HG03064 (cell line): Measurements from ENCODE around the gene SMYD4.
A peak's percentile ranks its signal among the peaks of the same experiment; 100 is the strongest.
"Not testable (repeated sequence)": the region's sequence is repeated elsewhere in the genome, so short reads cannot be mapped to it uniquely, and the experiment has no call there.

Experiments used
- ATAC-seq: cut with Tn5 transposase; IDR thresholded peaks from one replicate; pipeline ENCODE4 v1.9.1; 2021; ENCODE audit warnings: low read depth; ENCODE audit not compliant: unreplicated experiment

SMYD4 gene, protein sequence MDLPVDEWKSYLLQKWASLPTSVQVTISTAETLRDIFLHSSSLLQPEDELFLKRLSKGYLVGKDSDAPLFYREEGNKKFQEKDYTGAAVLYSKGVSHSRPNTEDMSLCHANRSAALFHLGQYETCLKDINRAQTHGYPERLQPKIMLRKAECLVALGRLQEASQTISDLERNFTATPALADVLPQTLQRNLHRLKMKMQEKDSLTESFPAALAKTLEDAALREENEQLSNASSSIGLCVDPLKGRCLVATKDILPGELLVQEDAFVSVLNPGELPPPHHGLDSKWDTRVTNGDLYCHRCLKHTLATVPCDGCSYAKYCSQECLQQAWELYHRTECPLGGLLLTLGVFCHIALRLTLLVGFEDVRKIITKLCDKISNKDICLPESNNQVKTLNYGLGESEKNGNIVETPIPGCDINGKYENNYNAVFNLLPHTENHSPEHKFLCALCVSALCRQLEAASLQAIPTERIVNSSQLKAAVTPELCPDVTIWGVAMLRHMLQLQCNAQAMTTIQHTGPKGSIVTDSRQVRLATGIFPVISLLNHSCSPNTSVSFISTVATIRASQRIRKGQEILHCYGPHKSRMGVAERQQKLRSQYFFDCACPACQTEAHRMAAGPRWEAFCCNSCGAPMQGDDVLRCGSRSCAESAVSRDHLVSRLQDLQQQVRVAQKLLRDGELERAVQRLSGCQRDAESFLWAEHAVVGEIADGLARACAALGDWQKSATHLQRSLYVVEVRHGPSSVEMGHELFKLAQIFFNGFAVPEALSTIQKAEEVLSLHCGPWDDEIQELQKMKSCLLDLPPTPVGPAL

DNA sequence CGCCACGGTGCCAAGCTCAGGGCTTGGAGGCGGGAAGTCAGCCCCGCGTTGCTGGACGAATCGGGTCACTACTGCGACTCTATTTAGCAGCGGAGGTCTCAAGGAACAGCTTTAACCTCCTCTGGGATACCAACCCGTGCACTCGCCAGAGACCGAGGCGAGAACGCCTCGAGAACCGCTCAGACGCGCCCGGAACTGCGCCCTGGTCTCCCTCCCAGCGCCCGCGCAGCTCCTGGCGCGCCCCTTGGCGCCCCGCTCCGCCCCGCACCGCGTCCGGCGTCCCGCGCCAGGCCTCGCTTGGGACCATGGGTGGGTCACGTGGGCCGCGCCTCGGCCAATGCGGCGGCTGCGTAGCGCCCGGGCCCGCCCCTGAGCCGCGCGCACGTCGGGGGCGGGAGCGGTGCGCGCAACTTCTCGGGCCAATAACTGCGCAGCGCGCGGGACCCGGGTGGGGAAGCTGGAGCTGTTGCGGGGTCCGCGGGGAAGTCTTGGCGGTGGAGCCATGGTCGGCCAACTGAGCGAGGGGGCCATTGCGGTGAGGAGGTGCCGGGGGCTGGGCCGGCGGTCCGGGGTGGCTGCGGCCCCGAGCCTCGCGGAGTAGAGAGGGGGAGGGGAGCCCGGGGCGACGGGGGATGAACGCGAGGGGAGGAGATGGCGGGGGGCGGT lies at the start of gene SMYD4, which contains the start of gene RPA1:
Gene SMYD4, minus strand, starts transcription at position 311 of the 666 bp plus-strand sequence. CDS start 1,908 bp downstream, outside the sequence.
Gene RPA1, plus strand, starts transcription at position 414 of the 666 bp plus-strand sequence. Its CDS starts 89 bp downstream, at position 503.
- ATAC-seq = peak; percentile 72

DNA sequence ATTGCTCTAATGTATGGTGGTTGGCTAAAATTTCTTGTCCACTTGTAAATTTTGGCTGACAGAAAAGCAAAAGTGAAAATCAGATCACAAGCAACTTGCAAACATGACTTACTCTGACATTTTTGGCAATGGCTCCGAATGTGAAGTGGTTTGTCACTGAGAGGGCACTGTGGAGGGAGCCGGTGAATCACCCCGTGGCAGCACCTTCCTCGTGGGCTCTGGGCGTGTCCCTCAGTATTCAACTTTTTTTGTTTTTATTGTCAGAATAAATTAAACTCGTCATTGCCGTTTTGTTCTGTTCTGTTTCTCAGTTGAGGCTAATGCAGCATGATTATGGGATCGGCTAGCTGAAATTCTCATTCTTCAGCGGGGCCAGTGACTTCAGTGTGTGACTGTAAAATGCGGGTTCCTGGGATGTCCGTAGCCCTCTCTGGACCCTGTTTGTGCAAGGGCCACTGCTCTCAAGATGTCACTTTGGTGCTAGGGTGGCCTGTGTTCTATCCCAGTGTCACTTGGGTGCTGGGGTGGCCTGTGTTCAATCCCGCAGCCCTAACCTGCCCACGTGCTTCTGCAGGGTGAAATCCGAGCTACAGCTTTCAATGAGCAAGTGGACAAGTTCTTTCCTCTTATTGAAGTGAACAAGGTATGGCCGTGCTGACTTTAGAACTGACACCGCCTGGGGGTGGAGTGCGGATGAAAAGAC lies 48.9 kb upstream of the SMYD4 start:
- no peak for ATAC-seq

DNA sequence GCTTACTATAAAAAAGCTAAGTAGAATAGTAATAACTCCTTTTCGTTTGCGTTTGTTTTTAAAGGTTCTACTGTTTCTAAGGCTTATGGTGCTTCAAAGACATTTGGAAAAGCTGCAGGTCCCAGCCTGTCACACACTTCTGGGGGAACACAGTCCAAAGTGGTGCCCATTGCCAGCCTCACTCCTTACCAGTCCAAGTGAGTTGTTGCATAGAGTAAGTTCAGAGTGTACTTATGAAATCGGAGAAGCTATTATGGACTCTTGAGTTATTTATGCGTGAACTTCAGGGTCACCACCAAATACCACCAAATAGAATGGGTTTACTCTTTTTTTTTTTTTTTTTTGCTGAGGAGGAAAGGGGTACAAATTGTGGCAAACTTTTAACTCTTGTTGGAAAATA lies 45.9 kb upstream of the SMYD4 start:
- ATAC-seq = no peak

DNA sequence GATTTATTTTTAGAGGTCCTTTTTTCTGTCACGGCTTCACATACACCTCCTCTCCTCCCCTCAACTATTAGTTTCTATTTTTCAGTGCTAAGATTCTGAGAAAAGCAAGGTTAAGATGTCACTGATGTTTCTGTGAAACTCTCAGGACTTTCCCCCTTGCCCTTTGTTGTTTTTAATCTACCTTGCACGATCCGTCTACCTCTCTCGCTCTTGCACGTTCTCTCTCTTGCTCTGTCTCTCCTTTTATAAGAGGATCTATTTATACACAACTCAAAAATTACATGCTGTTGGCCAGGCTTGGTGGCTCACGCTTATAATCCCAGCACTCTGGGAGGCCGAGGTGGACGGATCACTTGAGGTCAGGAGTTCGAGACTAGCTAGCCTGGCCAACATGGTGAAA lies 43.7 kb upstream of the SMYD4 start:
- no peak for ATAC-seq

DNA sequence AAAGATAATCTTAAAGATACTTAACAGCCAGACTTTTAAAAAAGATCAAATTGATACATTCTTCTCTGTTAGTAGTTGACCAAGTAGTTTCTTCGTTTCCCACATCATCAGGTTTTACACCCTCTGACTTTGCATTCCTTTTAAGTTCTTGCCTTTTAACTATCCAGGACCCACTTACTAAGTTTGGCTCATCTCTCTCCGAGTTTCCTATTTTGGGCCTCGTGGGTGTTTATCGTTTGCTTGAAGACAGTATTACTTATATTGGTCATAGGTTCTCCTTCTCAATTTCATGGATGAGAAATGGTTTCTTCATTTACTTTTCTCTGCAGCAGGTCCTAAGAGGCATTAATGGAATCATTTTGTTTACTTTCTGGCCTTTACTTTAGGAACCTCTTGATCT lies 43.3 kb upstream of the SMYD4 start:
- no peak for ATAC-seq

DNA sequence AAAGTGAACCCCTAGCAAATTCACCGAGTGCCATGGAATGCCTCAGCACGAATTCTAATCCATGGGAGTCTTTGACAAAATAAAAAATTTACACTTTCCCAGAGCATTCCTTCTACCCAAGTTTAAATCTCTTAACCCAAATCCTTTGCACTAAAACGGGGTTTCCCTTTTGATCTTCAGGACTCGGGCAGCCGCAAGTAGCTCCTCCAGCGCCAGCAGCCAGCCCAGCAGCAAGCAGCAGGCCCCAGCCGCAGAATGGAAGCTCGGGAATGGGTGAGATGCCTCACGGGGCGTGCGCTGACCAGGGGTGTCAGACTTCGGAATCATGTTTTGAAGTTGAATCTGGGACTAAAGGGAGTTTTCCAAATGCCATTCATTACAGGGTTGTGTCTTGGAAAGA lies 42.6 kb upstream of the SMYD4 start:
- no peak for ATAC-seq

DNA sequence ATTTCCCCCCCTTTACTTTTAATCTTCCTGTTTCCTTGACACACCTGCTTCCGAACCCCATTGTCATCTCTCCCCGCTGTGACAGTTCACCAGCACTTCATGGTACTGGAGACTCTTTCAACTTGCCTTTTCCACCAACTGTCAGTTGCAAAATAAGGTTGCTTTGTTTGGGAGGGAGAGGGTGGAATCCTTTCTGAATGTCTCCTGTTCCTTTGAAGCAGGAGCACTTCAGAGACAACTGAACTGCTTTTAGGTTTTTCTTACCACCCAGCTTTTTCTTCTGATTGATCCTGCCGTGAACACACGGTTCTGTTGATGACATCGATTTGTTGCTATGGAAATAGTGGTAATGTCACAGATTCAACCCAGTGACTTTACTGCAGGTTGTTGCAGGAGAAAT lies 42.1 kb upstream of the SMYD4 start:
- ATAC-seq = no peak

DNA sequence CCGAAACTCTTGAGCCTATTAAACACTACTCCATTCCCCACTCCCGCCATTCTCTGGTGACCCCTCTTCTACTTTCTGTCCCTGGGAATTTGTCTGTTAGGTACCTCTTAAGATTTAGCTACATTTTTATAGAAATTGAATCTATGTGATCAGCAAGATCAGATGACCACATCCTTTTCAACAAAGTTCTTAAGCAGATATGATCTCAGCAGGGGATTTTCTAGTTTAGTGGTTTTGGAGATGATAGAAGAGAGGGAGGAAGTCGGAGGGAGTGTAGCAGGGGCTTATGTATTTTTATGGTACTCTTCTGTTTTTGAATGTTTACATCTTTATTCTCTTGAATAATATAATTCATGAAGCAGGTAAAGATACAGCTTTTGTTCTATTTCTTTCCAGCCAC lies 40.9 kb upstream of the SMYD4 start:
- ATAC-seq = no peak

DNA sequence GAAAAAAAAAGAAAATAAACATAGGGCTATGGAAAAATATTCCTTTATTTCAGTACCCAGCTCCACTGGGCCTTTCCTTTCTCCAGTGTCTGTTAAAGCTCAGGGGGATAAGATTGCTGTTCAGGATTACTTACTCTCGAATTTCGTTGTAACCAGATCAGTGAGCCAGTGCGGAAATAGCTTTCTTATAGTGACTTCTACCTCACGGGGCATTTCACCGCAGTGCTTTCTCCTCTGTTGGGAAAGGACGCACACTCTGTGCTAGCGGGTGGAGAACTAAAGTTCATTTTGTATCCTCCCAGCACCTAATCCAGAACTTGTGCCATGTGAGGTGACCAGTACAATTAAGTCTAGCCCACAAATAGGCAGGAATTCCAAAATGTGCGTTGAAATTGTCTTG lies 38.4 kb upstream of the SMYD4 start:
- ATAC-seq = no peak

DNA sequence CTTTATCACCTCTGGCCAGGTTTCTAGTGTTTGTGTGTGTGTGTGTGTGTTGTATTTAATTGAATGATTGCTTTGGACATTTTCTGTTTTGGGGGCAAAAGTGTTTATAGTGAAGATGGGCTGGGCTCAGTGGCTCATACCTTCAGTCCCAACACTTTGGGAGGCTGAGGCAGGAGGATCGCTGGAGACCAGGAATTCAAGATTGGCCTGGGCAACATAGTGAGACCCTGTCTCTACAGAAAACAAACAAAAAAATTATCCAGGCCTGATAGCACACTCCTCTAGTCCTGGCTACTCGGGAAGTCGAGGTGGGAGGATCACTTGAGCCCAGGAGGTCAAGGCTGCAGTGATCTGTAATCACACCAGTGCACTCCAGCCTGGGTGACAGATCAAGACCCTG lies 37.6 kb upstream of the SMYD4 start:
- no peak for ATAC-seq

DNA sequence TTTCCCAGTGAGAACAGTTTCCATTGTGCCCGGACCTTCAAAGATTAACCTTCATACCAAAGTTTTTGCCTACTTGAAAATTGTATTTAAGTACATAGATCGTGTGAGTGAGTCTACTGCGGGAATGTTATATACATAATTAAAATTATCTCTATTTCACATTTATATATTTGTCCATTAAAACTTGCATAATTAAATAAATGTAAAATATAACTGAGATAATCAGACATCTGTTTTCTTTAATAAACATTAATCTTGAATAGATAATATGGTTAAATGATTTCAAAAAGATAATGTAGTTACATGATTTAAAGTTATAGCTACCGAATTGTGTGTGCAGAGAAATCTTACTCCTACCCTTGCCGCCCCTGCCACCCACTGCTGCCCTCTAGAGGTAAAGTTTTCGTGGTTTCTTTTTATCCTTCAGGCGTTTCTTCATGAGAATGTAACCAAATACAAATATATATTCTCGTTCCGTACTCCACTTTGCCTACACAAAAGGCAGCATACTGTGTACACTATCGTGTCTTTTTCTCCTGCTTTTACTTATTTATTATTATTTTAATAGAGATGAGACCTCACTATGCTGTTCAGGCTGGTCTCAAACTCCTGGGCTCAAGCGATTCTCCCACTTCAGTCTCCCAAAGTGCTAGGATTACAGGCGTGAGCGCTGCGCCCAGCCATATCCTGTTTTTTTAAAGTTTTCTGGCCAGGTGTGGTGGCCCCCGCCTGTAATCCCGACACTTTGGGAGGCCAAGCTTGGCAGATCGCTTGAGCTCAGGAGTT lies 35.7 kb upstream of the SMYD4 start:
- no peak for ATAC-seq

DNA sequence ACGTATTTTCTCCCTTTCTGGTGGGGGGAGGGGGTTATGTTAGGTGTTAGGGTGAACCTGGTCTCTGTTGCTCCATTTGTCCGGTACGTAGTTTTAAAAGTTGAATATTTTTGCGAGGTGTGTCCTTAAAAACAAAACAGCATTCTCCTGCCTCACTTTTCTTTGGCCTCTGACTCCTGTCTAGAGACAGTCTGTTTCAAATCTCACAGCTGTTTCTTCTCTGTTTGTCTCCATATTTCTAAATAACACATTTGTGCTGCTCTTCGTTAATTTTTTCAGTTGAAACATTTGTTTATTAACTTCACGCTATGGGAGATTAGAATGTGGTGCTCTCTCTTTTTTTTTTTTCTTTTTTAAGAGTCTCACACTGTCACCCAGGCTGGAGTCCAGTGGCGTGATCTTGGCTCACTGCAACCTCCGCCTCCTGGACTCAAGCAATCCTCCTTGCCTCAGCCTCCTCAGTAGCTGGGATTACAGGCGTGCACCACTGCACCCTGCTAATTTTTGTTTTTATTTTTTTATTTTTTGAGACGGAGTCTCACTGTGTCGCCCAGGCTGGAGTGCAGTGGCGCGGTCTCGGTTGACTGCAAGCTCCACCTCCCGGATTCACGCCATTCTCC lies 31.8 kb upstream of the SMYD4 start:
- no peak for ATAC-seq

DNA sequence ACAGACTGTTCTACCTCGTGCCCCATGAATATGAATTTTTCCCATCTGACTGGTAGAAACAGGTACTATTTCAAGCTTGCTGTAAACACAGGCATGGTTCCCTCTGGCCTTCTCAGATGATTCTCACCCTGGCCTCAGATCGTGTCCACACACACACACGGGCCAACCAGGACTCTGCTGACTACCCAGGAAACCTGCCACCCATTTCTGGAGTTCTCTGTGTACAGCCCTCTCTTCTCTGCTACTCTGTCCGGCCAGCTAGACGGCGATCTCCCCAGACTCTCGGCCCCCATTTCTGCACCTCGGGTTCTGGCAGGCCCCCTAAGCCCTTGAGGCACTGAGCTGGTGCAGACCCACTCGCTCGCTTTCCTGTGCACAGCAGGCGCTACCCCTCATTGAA lies 31.3 kb upstream of the SMYD4 start:
- no peak for ATAC-seq

DNA sequence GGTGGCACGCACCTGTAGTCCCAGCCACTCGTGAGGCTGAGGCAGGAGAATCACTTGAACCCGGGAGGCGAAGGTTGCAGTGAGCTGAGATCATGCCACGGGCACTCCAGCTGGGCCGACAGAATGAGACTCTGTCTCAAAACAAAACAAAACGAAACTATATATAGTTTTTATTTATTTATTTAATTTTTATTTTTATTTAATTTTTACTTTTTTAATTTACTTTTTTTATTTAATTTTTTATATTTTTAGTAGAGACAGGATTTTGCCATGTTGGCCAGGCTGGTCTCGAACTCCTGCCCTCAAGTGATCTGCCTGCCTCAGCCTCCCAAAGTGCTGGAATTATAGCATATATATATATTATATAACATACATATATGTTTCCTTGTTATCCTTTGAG lies 26.8 kb upstream of the SMYD4 start:
- not testable (repeated sequence) for ATAC-seq

DNA sequence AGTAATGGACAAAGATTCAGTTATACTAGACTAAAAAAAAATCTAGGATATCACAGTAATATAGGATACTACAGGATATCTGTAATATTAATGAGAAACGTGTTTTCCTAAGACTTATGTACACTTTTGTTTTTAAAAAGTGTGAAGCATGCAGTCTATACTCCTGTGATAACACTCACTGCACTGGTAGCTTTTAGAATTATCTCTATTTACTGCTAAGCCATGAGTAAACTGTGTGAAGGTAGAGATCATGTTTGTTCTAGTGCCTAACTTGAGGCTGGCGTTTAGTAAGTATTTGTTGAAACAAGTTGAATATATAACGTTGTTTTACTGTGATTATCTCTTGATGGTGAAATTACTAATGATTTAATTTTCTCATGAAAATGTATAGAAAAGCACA lies 24.0 kb upstream of the SMYD4 start:
- ATAC-seq = no peak

DNA sequence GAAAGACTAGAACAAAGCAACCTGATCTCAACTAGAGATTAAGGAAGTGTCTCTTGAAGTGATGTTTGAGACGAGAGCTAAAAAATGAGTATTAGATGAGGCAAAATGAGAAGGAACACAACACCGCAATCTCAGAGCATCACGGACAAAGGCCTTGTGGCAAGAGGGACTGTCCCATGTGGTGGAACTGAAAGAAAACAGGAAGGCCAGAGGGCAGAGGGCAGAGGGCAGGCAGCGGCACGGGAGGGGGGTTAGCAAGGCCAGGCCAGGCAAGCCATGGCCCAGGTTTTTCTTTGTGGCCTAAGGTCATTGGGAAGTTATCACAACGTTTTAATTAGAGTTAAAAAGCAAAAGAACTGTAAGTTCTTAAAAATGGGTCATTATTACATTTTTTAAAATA lies 22.6 kb upstream of the SMYD4 start:
- no peak for ATAC-seq

DNA sequence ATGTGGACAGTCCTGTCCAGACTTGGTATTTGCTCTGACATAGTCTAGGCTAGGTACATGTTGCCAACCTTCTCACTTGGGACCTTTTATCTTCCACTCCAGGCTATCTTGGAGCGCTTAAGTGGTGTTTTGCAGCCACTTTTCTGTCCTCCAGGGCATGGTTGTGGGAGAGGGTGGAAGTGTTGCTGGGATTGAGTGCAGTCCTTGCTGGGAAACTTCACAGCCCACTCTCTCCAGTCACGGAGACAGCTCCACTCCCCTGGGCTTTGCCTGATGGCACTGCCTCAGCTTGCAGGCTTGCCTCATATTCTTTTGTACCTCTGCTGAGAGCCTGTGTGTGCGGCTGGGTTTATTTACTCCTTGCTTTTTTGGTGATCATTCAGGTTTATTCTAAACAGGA lies 17.5 kb upstream of the SMYD4 start:
- no peak for ATAC-seq

DNA sequence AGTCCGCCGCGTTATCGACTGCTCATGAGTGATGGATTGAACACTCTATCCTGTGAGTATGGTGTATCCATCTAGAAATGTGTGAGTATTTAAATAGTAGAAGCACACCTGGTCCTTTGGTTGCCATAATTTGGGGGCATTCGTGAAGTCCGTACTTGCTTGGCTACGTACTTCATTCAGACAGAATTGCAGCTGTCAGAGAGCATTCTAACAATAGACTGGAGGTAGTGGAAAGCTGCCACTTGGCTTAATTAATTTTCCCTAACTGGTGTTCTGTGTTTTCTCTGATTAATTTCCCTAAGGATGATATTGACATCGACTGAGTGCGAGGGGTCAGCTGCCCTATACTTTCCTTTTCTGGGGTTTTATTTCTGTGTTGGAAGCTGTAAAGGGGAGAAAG lies 14.2 kb upstream of the SMYD4 start:
- ATAC-seq = no peak

DNA sequence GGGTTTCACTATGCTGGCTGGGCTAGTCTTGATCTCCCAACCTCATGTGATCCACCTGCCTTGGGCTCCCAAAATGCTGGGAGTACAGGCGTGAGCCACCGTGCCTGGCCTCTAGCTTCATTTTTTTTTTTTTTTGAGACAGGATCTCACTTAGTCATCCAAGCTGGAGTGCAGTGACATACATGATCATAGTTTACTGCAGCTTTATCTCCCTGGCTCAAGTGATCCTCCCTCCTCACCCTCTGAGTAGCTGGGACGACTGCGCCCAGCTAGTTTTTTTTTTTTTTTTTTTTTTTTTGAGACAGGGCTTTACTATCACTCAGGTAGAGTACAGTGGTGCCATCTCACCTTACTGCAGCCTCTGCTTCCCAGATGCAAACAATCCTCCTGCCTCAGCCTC lies 9.8 kb upstream of the SMYD4 start:
- ATAC-seq = no peak
